Liver (tissue), 3 donors: ENCODE results near the gene HTD2.

ENCODE experiments used
- EGR1 ChIP-seq, 2 donors: IDR thresholded peaks; 2 replicates each; pipeline ENCODE4 v1.6.1; 2016 to 2018; ENCODE audit warnings: antibody characterized with exemption in 2 of 2, low read depth in 2 of 2
- GABPA ChIP-seq, 2 donors: IDR thresholded peaks in 1 of 2; conservative IDR thresholded peaks in 1 of 2; 2 replicates each; pipeline ENCODE4 v1.6.1; 2016; ENCODE audit warnings: antibody characterized with exemption in 2 of 2, mild to moderate bottlenecking in 1 of 2, moderate library complexity in 1 of 2
- HNF4G ChIP-seq: IDR thresholded peaks from 2 replicates; pipeline ENCODE4 v1.6.1; 2016; ENCODE audit warnings: antibody characterized with exemption
- MAX ChIP-seq: IDR thresholded peaks from 2 replicates; pipeline ENCODE4 v1.6.1; 2016; ENCODE audit warnings: antibody characterized with exemption
- NR2F2 ChIP-seq: IDR thresholded peaks from 2 replicates; pipeline ENCODE4 v1.6.1; 2016; ENCODE audit warnings: antibody characterized with exemption
- RAD21 ChIP-seq, 2 donors: IDR thresholded peaks; 2 replicates each; pipeline ENCODE4 v1.6.1; 2016; ENCODE audit warnings: antibody characterized with exemption in 2 of 2, mild to moderate bottlenecking in 2 of 2
- SP1 ChIP-seq: IDR thresholded peaks from 2 replicates; pipeline ENCODE4 v1.6.1; 2018; ENCODE audit warnings: antibody characterized with exemption, mild to moderate bottlenecking
- TAF1 ChIP-seq: conservative IDR thresholded peaks from 2 replicates; pipeline ENCODE4 v1.6.1; 2016; ENCODE audit warnings: antibody characterized with exemption, mild to moderate bottlenecking
- YY1 ChIP-seq: IDR thresholded peaks from 2 replicates; pipeline ENCODE4 v1.6.1; 2016; ENCODE audit warnings: antibody characterized with exemption, mild to moderate bottlenecking
- ZBTB33 ChIP-seq: IDR thresholded peaks from 2 replicates; pipeline ENCODE4 v1.6.1; 2016; ENCODE audit warnings: antibody characterized with exemption
- TF ChIP-seq, protein P1 (sequence below): fragments of 150-350 bp; IDR thresholded peaks from 2 replicates; pipeline ENCODE4 v1.5.1; 2017; ENCODE audit warnings: improper control_type of control experiment, low read depth, low read length; ENCODE audit not compliant: missing input control
- TF ChIP-seq, protein P2 (sequence below): IDR thresholded peaks from 2 replicates; pipeline ENCODE4 v1.6.1; 2016; ENCODE audit warnings: antibody characterized with exemption, mild to moderate bottlenecking
- TF ChIP-seq, protein P3 (sequence below): IDR thresholded peaks from 2 replicates; pipeline ENCODE4 v1.6.1; 2016; ENCODE audit warnings: antibody characterized with exemption
- donor health status: healthy.
- donor health status: healthy.

- TF ChIP-seq MAX (no peak), TAF1 (no peak), ZBTB33 (no peak), SP1 (no peak), YY1 (no peak), NR2F2 (no peak), GABPA (IDR thresholded peaks at IDR 0.05 in 1 of 2, conservative IDR thresholded peaks at IDR 0.05 in 1 of 2) (no peak), RAD21 (IDR thresholded peaks at IDR 0.05) (no peak), HNF4G (no peak), EGR1 (IDR thresholded peaks at IDR 0.05; ENCODE audit: low read depth in 2 of 2) (no peak)
- TF ChIP-seq, protein P1, sequence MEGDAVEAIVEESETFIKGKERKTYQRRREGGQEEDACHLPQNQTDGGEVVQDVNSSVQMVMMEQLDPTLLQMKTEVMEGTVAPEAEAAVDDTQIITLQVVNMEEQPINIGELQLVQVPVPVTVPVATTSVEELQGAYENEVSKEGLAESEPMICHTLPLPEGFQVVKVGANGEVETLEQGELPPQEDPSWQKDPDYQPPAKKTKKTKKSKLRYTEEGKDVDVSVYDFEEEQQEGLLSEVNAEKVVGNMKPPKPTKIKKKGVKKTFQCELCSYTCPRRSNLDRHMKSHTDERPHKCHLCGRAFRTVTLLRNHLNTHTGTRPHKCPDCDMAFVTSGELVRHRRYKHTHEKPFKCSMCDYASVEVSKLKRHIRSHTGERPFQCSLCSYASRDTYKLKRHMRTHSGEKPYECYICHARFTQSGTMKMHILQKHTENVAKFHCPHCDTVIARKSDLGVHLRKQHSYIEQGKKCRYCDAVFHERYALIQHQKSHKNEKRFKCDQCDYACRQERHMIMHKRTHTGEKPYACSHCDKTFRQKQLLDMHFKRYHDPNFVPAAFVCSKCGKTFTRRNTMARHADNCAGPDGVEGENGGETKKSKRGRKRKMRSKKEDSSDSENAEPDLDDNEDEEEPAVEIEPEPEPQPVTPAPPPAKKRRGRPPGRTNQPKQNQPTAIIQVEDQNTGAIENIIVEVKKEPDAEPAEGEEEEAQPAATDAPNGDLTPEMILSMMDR = no peak
- TF ChIP-seq, protein P2, sequence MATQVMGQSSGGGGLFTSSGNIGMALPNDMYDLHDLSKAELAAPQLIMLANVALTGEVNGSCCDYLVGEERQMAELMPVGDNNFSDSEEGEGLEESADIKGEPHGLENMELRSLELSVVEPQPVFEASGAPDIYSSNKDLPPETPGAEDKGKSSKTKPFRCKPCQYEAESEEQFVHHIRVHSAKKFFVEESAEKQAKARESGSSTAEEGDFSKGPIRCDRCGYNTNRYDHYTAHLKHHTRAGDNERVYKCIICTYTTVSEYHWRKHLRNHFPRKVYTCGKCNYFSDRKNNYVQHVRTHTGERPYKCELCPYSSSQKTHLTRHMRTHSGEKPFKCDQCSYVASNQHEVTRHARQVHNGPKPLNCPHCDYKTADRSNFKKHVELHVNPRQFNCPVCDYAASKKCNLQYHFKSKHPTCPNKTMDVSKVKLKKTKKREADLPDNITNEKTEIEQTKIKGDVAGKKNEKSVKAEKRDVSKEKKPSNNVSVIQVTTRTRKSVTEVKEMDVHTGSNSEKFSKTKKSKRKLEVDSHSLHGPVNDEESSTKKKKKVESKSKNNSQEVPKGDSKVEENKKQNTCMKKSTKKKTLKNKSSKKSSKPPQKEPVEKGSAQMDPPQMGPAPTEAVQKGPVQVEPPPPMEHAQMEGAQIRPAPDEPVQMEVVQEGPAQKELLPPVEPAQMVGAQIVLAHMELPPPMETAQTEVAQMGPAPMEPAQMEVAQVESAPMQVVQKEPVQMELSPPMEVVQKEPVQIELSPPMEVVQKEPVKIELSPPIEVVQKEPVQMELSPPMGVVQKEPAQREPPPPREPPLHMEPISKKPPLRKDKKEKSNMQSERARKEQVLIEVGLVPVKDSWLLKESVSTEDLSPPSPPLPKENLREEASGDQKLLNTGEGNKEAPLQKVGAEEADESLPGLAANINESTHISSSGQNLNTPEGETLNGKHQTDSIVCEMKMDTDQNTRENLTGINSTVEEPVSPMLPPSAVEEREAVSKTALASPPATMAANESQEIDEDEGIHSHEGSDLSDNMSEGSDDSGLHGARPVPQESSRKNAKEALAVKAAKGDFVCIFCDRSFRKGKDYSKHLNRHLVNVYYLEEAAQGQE = no peak
- TF ChIP-seq, protein P3, sequence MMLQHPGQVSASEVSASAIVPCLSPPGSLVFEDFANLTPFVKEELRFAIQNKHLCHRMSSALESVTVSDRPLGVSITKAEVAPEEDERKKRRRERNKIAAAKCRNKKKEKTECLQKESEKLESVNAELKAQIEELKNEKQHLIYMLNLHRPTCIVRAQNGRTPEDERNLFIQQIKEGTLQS = no peak
These were observed 34.4 kb downstream of the HTD2 start for GRCh38 chr3:58340594-58341244.
